HG02759 (cell line): ENCODE data around the gene FOXL1.

Source experiments
- ATAC-seq: cut with Tn5 transposase; IDR thresholded peaks from one replicate; pipeline ENCODE4 v1.9.1; 2021; ENCODE audit warnings: mild to moderate bottlenecking, moderate library complexity; ENCODE audit not compliant: unreplicated experiment

The FOXL1 gene

DNA sequence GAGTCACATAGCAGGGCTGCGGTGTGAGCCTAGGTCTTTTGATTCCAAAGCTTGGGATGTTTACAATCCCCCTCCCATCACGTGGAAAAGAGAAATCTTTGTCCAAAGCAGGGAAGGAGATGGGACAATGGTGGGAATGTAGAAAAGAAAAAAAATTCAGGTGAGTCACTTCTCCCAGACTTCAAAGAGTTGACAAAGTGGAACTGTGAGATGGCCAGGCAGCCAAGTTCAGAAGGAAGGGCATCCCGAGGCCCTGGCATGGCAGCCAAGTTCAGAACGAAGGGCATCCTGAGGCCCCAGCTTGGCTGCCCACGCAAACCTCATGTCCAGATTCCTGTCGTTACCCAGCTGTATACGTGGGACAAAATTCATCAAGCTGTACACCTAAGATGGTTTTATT is 47.5 kb downstream of the FOXL1 start:
- ATAC-seq, result no peak

DNA sequence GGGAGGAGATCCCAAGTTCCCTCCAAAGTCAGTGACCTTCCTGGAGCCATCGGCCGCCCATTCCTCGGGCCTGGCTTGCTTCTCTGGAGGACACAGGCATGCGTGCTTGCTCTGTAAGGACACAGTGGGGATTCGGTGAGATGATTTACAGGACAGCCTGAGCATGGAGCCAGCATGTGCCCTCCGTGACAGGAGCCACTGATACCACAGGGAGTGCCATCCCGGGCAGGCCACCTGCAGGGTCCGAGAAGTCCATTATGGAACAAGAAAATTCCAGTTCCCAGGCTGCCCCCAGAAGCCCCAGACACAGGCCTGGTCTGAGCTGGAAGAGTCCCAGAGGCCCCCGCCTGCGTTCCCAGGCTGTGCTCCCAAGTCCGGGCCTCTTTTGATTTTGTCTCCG is 47.9 kb downstream of the FOXL1 start:
- no peak for ATAC-seq

- ATAC-seq, result no peak
Observed at GRCh38 chr16:86626966-86627365, 48.6 kb downstream of the FOXL1 start.

DNA sequence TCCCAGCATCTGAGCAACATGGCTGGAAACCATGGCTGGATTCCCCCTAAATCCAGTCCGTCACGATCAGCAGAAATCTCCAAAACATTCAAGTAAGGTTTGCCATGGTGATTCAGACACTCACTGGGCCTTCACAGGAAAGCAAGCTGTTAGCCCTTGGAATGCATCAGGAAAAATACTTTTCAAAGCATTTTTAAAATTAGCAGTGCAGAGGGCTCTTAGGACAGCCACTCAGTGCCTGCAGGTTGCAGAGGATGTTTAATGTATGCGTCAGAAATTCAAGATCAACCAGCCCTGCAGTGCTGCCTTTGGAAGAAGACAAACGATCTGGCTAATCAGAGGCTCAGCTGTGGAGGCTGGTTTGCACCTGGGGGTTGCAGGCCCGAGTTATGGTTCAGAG is 50.3 kb downstream of the FOXL1 start:
- ATAC-seq, result no peak

- ATAC-seq, result no peak
Observed at GRCh38 chr16:86630471-86630870, 52.1 kb downstream of the FOXL1 start.

- ATAC-seq, result no peak
Observed at GRCh38 chr16:86631444-86631843, 53.1 kb downstream of the FOXL1 start.
